ENCODE measurements around the gene XKR8.
A peak's percentile ranks its signal among the peaks of the same experiment; 100 is the strongest.

The XKR8 gene

GRCh38 chr1:27960762-27961645, 1.2 kb downstream of the XKR8 start:
- no peak for TF ChIP-seq CTCF (IDR thresholded peaks at IDR 0.05; ENCODE audit: insufficient read depth, low read length, missing control alignments)
- ChIA-PET CTCF (interaction anchor here (1.0 to 1.9 kb wide), 6 partner anchors 10 to 98 kb away, joined by 3 to 8 read pairs (median 4); no protein-coding TSS in a partner anchor), POLR2A (no interaction called here)
- no peak for DNase-seq (ENCODE audit: low read depth, low spot score)
- H3K4me3 ChIP-seq (ENCODE audit: low read depth, low read length) = peak overlapping the region; percentile 76

- TF ChIP-seq CTCF (IDR thresholded peaks at IDR 0.05; ENCODE audit: insufficient read depth, low read length, missing control alignments) = no peak
- POLR2A ChIA-PET = interaction anchor here (0.6 kb wide), 1 partner anchor 107 kb away, joined by 3 read pairs; no protein-coding TSS in a partner anchor
- CTCF ChIA-PET = interaction anchor here (1.2 kb wide), 3 partner anchors 9 to 99 kb away, joined by 3 to 8 read pairs (median 4); no protein-coding TSS in a partner anchor
- H3K4me3 ChIP-seq (ENCODE audit: low read depth, low read length) = peak overlapping the region; percentile 76
- DNase-seq (ENCODE audit: low read depth, low spot score) = no peak
Measured at GRCh38 chr1:27961646-27962221, 2.0 kb downstream of the XKR8 start.

GRCh38 chr1:27963393-27963792, 3.6 kb downstream of the XKR8 start:
- H3K4me3 ChIP-seq (ENCODE audit: low read depth, low read length) = no peak overlapping the region
- no peak for TF ChIP-seq CTCF (IDR thresholded peaks at IDR 0.05; ENCODE audit: insufficient read depth, low read length, missing control alignments)
- ChIA-PET POLR2A (no interaction called here), CTCF (no interaction called here)
- no peak for DNase-seq (ENCODE audit: low read depth, low spot score)

GRCh38 chr1:27966402-27967105, 6.8 kb downstream of the XKR8 start:
- CTCF ChIA-PET = interaction anchor here (2.2 kb wide), 1 partner anchor 13 kb away, joined by 19 read pairs; no protein-coding TSS in a partner anchor
- H3K4me3 ChIP-seq (ENCODE audit: low read depth, low read length) = no peak overlapping the region
- DNase-seq (ENCODE audit: low read depth, low spot score) = no peak
- no peak for TF ChIP-seq CTCF (IDR thresholded peaks at IDR 0.05; ENCODE audit: insufficient read depth, low read length, missing control alignments)
- POLR2A ChIA-PET = interaction anchor here (0.6 kb wide), 1 partner anchor 66 kb away, joined by 3 read pairs; no protein-coding TSS in a partner anchor

- POLR2A ChIA-PET = interaction anchor here (0.6 to 1.5 kb wide), 2 partner anchors 8 to 66 kb away, joined by 3 to 6 read pairs; partner anchors contain the start of gene XKR8
- no peak for DNase-seq (ENCODE audit: low read depth, low spot score)
- CTCF ChIA-PET = interaction anchor here (1.5 to 2.2 kb wide), 2 partner anchors 8 to 12 kb away, joined by 4 to 19 read pairs; partner anchors contain the start of gene XKR8
- H3K4me3 ChIP-seq (ENCODE audit: low read depth, low read length) = no peak overlapping the region
- TF ChIP-seq CTCF (IDR thresholded peaks at IDR 0.05; ENCODE audit: insufficient read depth, low read length, missing control alignments) = no peak
Measured at GRCh38 chr1:27967106-27967883, 7.5 kb downstream of the XKR8 start.
